GM10266 (cell line): ENCODE data around the gene SRBD1.

Experiments used
- DNase-seq: peaks from one replicate; pipeline ENCODE4 v3.0.0; 2012; ENCODE audit errors: extremely low spot score
- CTCF ChIP-seq: IDR thresholded peaks from 2 replicates; pipeline ENCODE4 v1.5.1; 2012; ENCODE audit warnings: mild to moderate bottlenecking, low read depth; ENCODE audit not compliant: control insufficient read depth, insufficient read depth; ENCODE audit errors: missing control alignments

Gene SRBD1

GRCh38 chr2:45591073-45591472 is 20.0 kb downstream of the SRBD1 start:
- no peak for TF ChIP-seq CTCF

DNA sequence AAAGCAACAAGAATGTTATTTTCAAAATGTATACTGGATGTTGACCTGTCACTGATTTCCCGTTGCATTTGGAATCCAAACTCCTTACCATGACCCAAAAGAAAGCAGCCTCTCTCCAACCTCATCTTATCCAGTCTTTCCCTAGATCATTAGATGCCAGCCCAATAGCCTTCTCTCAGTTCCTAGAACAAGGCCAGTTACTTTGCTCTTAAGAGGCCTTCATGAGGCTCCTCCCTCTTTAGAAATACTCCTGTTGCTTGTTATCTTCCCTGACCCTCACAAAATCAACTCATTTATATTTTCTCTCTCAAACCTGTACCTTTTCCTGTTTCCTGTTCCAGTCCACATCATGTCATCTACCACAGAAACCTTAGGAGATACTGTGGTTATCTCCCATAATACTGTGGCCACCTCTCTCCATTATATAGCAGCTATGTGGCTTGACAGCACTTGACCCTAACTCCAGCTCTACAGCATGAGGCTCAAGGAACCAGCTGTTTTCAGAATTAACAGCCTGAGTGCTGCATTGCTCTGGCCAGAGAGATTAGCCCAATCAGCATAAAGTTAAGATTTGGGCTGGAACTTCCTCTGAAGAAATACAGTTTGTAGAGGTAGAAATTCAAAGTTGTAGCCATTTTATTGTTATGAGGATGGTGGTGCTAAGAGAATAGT is 22.8 kb downstream of the SRBD1 start:
- DNase-seq, result no peak
- TF ChIP-seq CTCF, result no peak

More at GRCh38 chr2:45591073-45591472, 20.0 kb downstream of the SRBD1 start:
- no peak for DNase-seq

GRCh38 chr2:45586600-45586999 is 24.5 kb downstream of the SRBD1 start:
- TF ChIP-seq CTCF, result no peak
- no peak for DNase-seq

DNA sequence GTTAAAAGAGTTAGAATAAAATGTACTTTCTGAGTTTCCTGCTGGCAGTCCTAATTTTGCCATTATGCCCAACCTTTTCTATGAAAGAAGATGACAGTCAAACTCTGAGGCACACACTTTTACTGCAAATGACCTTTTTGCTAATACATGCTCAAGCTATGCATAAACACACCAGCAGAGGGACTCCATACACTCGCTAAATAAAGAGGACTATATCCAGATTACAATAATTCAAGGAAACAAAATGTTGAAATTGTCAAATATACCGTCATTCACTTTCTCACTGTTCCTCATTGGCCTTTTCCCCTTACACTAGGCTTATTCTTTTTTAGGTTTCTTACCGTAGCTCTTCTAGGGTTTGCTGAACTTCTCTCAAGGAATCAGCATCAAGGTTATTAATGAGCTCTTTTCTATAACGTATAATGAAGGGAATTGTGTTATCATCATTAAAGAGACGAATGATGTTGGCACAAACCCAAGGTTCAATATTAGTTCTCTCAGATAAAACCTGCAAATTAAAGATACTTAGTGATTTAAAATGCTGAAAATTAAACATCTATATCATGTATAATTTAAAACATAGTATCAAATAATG is 25.7 kb downstream of the SRBD1 start:
- DNase-seq, result peak; percentile 15
- TF ChIP-seq CTCF, result peak; percentile 56

- DNase-seq, result no peak
Measured at GRCh38 chr2:45583977-45584376, 27.1 kb downstream of the SRBD1 start.

GRCh38 chr2:45582522-45582921 is 28.5 kb downstream of the SRBD1 start:
- no peak for TF ChIP-seq CTCF
- DNase-seq, result no peak

More at GRCh38 chr2:45583977-45584376, 27.1 kb downstream of the SRBD1 start:
- no peak for TF ChIP-seq CTCF
